Ishikawa (cell line): ENCODE results near the gene MT1H.

Experiments
- TEAD4 ChIP-seq: IDR thresholded peaks from 2 replicates; pipeline ENCODE4 v1.6.1; 2012
- USF1 ChIP-seq: IDR thresholded peaks from 2 replicates; pipeline ENCODE4 v1.6.1; 2012

DNA sequence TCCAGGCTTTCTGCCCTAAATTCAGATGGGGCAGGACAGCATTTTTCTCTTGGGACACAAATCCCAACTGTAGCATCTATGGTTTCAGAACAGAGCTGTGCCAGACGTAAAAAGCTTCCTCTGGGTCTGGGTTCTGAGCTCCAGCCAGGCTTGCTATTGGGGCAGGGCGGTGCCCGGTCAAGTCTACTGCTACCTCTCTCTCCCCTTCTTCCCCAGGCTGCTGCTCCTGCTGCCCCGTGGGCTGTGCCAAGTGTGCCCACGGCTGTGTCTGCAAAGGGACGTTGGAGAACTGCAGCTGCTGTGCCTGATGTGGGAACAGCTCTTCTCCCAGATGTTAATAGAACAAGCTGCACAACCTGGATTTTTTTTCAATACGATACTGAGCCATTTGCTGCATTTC, 36.1 kb upstream of the MT1H start:
- TF ChIP-seq TEAD4 (no peak), USF1 (no peak)
